GM10266 (cell line): ENCODE data around the gene DNAJC1.

Experiments used
- DNase-seq: peaks from one replicate; pipeline ENCODE4 v3.0.0; 2012; ENCODE audit errors: extremely low spot score
- CTCF ChIP-seq: IDR thresholded peaks from 2 replicates; pipeline ENCODE4 v1.5.1; 2012; ENCODE audit warnings: mild to moderate bottlenecking, low read depth; ENCODE audit not compliant: control insufficient read depth, insufficient read depth; ENCODE audit errors: missing control alignments

Gene DNAJC1

DNA sequence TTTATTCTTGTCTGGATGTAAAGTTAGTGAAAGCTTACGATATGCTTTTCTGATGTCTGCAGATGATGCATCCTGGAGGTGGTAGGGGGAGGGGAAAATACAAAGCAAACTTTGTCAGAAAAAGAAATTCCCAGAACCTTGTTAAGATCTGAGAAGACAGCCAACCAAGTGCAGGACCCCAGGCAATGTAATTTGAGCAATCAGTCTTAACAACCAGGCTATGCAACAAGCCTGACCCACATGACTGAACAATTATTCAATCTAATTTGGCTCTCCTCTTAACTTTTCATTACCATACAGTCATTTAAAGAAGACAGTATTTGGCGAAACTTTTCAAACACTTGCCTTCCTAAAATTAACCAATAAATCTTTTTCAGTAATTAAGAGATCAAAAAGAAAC lies 74.5 kb downstream of the DNAJC1 start:
- no peak for DNase-seq
- no peak for TF ChIP-seq CTCF

DNA sequence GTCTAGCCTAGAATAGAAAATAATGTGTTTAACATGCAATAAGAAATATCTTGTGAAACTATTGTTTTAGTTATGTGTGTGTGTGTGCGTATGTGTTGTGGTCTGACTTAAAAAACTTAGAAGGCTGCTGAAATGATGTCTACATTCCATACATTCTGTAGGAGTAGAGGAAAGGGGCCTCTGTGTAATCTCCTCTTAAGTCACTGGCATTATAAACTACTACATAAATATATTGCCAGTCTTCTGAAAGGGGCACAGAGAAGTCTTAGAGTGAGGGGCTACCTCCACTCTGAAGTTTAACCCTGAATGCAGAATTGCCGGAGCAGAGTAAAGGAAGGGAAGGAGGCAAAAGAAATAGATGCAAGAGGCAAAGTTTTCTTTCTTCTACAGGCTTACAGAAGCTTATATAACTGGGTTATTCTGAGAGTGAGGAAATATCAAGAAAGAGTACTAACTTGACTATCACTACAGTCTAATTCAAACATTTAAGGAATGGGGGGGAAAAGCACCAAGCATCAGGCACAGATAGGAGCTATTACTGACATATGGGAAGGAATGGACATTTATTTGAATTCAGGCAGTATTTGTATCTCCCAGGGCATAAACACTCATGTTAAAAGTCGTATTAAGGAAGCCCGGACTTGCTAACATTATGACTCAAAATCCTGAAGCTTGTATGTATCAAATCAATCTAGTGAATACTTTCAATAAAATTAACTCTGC lies 75.7 kb downstream of the DNAJC1 start:
- TF ChIP-seq CTCF: no peak
- DNase-seq: no peak

DNA sequence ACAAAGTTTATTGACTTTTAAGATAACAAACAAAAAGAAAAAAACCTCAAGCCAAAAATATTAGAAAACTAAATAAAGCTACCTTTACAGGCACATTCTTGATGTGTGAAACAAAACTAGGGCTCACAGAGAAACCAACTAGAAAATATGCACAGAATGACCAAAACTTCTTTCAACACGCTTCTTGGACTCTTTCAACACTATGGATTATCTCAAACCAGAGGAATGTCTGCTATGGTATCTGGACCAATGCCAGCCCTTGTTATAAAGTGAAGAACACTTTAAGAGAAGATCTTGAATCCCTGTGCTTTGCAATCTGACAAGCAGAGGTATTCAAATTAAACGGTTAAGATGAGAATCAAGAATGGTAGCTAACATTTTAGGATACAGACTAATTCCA lies 76.6 kb downstream of the DNAJC1 start:
- TF ChIP-seq CTCF: no peak
- DNase-seq: no peak

GRCh38 chr10:21926358-21926925 lies 77.1 kb downstream of the DNAJC1 start:
- TF ChIP-seq CTCF: no peak
- no peak for DNase-seq

DNA sequence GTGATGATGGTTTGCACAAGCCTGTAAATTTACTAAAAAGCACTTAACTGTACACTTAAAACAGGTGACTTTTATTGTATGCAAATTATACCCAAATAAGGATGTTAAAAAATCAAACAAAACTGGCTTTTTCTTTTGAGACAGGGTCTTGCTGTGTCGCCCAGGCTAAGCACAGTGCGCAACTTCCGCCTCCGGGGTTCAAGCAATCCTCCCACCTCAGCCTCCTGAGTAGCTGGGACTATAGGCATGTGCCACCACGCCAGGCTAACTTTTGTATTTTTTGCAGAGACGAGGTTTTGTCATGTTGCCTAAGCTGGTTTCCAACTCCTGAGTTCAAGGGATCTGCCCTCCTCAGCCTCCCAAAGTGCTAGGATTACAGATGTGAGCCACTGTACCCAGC lies 77.7 kb downstream of the DNAJC1 start:
- TF ChIP-seq CTCF: no peak
- no peak for DNase-seq

DNA sequence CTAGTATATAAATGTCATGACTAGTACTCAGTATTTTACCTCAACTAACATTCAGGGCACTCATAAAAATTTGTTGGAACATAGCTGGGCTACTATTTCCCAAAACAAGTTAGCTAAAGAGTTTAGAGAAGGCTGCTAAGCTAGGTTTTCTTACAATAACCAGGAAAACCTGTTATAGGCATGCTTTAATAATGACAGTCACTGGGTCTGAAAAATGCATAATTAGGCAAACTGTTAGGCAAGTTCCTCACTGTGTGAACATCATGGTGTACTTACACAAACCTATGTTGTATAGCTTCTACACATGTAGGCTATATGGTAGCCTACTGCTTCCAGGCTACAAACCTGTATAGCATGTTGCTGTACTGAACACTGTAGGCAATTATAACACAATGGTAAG lies 79.0 kb downstream of the DNAJC1 start:
- no peak for TF ChIP-seq CTCF
- no peak for DNase-seq

- DNase-seq: no peak
- no peak for TF ChIP-seq CTCF
These were observed 82.9 kb downstream of the DNAJC1 start for GRCh38 chr10:21920633-21921032.
